Smooth muscle cell (in vitro differentiated cells): ENCODE results near the gene PLPP2. TPM values are rescaled to one million over a fixed set of nuclear protein-coding genes. Genes with fewer than 3 reads are reported as not detected.

Source experiments
- DNase-seq: peaks from one replicate; lab custom pipeline; 2025; ENCODE audit not compliant: unreplicated experiment; lab: John Stamatoyannopoulos, UW
- H2AFZ ChIP-seq: fragments of 200-600 bp; sonication (generic); 2 replicates; pipeline ENCODE4 v1.6.0; 2016; ENCODE audit warnings: antibody characterized with exemption, low read depth, mild to moderate bottlenecking
- H3F3A ChIP-seq: fragments of 200-600 bp; sonication (generic); 2 replicates; pipeline ENCODE4 v1.6.0; 2017; ENCODE audit warnings: antibody characterized with exemption, low read depth
- H3K27ac ChIP-seq: fragments of 200-600 bp; sonication (generic); 2 replicates; pipeline ENCODE4 v1.5.1; 2016; ENCODE audit warnings: low read depth, mild to moderate bottlenecking
- H3K27me3 ChIP-seq: fragments of 200-600 bp; sonication (generic); 2 replicates; pipeline ENCODE4 v1.6.1; 2016; ENCODE audit warnings: low read depth, mild to moderate bottlenecking
- H3K36me3 ChIP-seq: fragments of 200-600 bp; sonication (generic); 2 replicates; pipeline ENCODE4 v1.5.1; 2016; ENCODE audit warnings: low read depth
- H3K4me1 ChIP-seq: fragments of 200-600 bp; sonication (generic); 2 replicates; pipeline ENCODE4 v1.5.1; 2016; ENCODE audit warnings: low read depth
- H3K4me2 ChIP-seq: fragments of 200-600 bp; sonication (generic); 2 replicates; pipeline ENCODE4 v1.6.0; 2016; ENCODE audit warnings: mild to moderate bottlenecking
- H3K4me3 ChIP-seq: fragments of 200-600 bp; sonication (generic); 2 replicates; pipeline ENCODE4 v1.5.1; 2016; ENCODE audit warnings: mild to moderate bottlenecking
- H3K79me2 ChIP-seq: fragments of 200-600 bp; sonication (generic); 2 replicates; pipeline ENCODE4 v1.6.0; 2016; ENCODE audit warnings: low read depth, mild to moderate bottlenecking
- H3K9ac ChIP-seq: fragments of 200-600 bp; sonication (generic); 2 replicates; pipeline ENCODE4 v1.6.0; 2016; ENCODE audit warnings: low read depth
- H3K9me3 ChIP-seq: fragments of 200-600 bp; sonication (generic); replicated peaks from 2 replicates; pipeline ENCODE4 v1.5.1; 2016; ENCODE audit warnings: low read depth
- H4K20me1 ChIP-seq: fragments of 200-600 bp; sonication (generic); 2 replicates; pipeline ENCODE4 v1.6.0; 2016; ENCODE audit warnings: low read depth
- WGBS: methylation state at CpG from one replicate; pipeline ENCODE4 v1.1.7; 2016; ENCODE audit warnings: low lambda C conversion rate; 5-methylcytosine and 5-hydroxymethylcytosine counted together
- polyA plus RNA-seq: library from polyadenylated mRNA; unstranded; fragments of >200 nt; fragmentation: Nextera tagmentation; extraction: Ambion mirVana; gene quantifications from 2 replicates; pipeline ENCODE4 v1.2.1, GENCODE V29; 2016
- total RNA-seq: library from RNA; depleted of rRNA; stranded (reverse); fragments of >200 nt; gene quantifications from 2 replicates; pipeline ENCODE4 v1.2.3, GENCODE V29; 2014
- TF ChIP-seq, protein P1 (sequence below): fragments of 200-600 bp; sonication (generic); IDR thresholded peaks from 2 replicates; pipeline ENCODE4 v1.5.1; 2017; ENCODE audit warnings: borderline replicate concordance, mild to moderate bottlenecking, antibody characterized with exemption; ENCODE audit not compliant: insufficient read depth, poor library complexity, severe bottlenecking

Gene PLPP2
- total and polyA plus RNA-seq, 2 experiments from 2014 or later = 4.8 to 6.2 TPM

DNA sequence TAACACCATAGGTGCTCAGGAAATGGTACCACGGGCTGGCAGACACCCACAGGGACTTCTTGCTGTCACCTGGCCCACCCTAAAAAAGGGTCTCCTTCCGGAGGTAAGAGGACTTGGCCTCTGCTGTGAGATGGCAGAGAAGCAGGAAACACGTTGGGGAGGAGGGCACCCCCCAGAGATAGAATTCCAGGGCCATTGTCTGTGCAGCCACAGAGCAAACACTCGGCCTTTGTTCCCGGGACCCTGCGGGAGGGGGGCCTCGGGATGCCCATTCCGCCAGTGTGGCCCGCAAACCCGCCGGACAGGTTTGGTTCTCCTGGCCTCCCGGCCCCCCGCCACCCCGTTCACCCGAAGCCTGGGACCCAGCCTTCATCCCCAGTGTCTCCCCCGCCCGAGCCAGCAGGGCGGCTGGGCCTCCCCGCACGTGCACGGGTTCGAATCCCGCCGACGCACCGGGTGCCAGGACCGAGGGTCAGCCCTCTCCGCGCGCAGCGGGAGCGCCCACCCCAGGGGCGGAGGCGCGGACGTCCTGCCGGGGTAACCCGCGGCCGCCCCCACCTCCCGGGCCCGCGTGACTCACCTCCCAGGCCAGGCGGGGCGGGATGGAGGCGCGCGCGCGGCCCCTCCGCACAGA, 714 bp downstream of the PLPP2 start:
- Histone ChIP-seq H4K20me1 (no peaks in the 10 kb centered on the region), H3K9ac (peak overlapping the region; percentile 90), H3K4me1 (peaks cover 13% of the 10 kb centered on the region), H3K27ac (peak overlapping the region; percentile 92), H3K4me2 (peak overlapping the region; percentile 88), H3K36me3 (no peaks in the 10 kb centered on the region), H3K9me3 (no peaks in the 10 kb centered on the region), H3K27me3 (peaks cover 50% of the 10 kb centered on the region), H3F3A (no peaks in the 10 kb centered on the region), H2AFZ (no peak overlapping the region), H3K4me3 (peak overlapping the region; percentile 52), H3K79me2 (no peaks in the 10 kb centered on the region)
- WGBS = 6% methylated on average over 26 of the region's 51 CpGs
- TF ChIP-seq, protein P1, sequence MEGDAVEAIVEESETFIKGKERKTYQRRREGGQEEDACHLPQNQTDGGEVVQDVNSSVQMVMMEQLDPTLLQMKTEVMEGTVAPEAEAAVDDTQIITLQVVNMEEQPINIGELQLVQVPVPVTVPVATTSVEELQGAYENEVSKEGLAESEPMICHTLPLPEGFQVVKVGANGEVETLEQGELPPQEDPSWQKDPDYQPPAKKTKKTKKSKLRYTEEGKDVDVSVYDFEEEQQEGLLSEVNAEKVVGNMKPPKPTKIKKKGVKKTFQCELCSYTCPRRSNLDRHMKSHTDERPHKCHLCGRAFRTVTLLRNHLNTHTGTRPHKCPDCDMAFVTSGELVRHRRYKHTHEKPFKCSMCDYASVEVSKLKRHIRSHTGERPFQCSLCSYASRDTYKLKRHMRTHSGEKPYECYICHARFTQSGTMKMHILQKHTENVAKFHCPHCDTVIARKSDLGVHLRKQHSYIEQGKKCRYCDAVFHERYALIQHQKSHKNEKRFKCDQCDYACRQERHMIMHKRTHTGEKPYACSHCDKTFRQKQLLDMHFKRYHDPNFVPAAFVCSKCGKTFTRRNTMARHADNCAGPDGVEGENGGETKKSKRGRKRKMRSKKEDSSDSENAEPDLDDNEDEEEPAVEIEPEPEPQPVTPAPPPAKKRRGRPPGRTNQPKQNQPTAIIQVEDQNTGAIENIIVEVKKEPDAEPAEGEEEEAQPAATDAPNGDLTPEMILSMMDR = no peak
- DNase-seq = no peak

DNA sequence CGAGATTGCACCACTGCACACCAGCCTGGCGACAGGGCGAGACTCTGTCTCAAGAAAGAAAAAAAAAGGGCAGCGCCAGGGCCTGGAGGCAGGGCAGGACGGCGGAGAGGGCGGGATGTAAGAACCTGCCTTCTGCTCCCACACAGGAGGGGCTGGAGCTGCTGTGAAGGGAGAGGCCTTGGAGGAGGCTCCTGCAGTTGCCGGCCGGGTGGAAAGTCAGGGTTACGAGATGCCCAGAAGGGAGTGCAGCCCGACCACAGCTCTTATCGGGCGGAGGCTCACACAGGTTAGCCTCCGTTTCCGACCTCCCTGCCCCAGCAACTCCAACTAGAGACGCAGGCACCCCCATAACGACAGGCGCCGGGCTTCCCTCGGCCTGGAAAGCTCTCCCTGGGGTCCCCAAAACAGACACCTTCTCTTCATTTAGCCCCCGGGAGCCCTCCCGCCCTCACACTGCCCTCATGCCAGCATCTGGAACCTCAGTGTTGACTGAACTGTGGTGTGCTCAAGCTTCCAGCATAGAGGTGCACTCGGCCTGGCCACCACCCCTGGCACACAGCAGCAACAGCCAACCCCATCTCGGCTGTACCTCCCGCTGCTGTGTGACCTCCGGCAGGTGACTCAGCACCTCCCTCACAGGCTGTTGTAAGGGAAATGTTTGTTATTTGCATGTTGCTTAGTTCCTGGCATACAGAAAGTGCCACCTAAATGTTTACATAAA, 1.4 kb downstream of the PLPP2 start:
- peak overlapping the region; percentile 88 for H3K4me2 ChIP-seq
- peak overlapping the region; percentile 92 for H3K27ac ChIP-seq
- no peaks in the 10 kb centered on the region for H3F3A ChIP-seq
- no peak for DNase-seq
- peak overlapping the region; percentile 52 for H3K4me3 ChIP-seq
- H4K20me1 ChIP-seq = no peaks in the 10 kb centered on the region
- H3K9ac ChIP-seq = peak overlapping the region; percentile 90
- no peaks in the 10 kb centered on the region for H3K36me3 ChIP-seq
- no peaks in the 10 kb centered on the region for H3K79me2 ChIP-seq
- 37% methylated on average over 24 of the region's 26 CpGs for WGBS
- H3K27me3 ChIP-seq = peaks cover 48% of the 10 kb centered on the region
- H3K4me1 ChIP-seq = peaks cover 11% of the 10 kb centered on the region
- H2AFZ ChIP-seq = no peak overlapping the region
- TF ChIP-seq, protein P1 = no peak
- H3K9me3 ChIP-seq = no peaks in the 10 kb centered on the region

DNA sequence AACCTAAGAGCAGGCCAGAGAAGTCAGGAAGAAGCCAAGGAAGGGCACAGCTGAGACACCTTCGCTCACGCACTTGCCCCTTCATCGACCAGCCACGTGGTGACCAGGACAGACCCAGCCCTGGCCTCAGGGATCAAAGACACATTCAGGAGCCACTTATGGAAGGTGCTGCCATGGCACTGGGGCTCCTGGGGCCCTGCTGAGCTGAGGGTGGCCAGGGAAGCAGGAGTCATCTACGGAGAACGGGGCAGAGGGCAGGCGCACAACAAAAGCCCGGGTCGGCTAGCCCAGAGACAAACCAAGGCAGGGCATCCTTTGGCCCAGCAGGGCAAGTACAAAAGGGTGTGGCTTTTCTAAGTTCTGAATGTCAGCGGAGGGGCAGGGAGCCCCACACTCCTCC, 2.3 kb downstream of the PLPP2 start:
- WGBS = 87% methylated on average over 10 of the region's 10 CpGs

More for the DNA sequence above, 2.3 kb downstream of the PLPP2 start:
- TF ChIP-seq, protein P1 = no peak
- H2AFZ ChIP-seq = no peak overlapping the region
- peaks cover 39% of the 10 kb centered on the region for H3K27me3 ChIP-seq
- H3K79me2 ChIP-seq = no peaks in the 10 kb centered on the region
- no peak overlapping the region for H3K4me2 ChIP-seq
- H3K9me3 ChIP-seq = no peaks in the 10 kb centered on the region
- peaks cover 6% of the 10 kb centered on the region for H3K4me1 ChIP-seq
- H3K36me3 ChIP-seq = no peaks in the 10 kb centered on the region
- H3F3A ChIP-seq = no peaks in the 10 kb centered on the region
- no peak for DNase-seq
- H4K20me1 ChIP-seq = no peaks in the 10 kb centered on the region
- H3K4me3 ChIP-seq = no peak overlapping the region
- H3K9ac ChIP-seq = no peak overlapping the region
- H3K27ac ChIP-seq = no peak overlapping the region
